Endothelial cell of hepatic sinusoid (primary cell): Measurements from ENCODE around the gene ANKMY1.
"Not testable (repeated sequence)": the region's sequence is repeated elsewhere in the genome, so short reads cannot be mapped to it uniquely, and the experiment has no call there.

ENCODE experiments used
- in situ Hi-C: cut with HindIII; loops from 2 replicates; pipeline ENCODE4 v1.10.0; 2017; ENCODE audit warnings: low sequenced_read_pairs

Gene ANKMY1

DNA sequence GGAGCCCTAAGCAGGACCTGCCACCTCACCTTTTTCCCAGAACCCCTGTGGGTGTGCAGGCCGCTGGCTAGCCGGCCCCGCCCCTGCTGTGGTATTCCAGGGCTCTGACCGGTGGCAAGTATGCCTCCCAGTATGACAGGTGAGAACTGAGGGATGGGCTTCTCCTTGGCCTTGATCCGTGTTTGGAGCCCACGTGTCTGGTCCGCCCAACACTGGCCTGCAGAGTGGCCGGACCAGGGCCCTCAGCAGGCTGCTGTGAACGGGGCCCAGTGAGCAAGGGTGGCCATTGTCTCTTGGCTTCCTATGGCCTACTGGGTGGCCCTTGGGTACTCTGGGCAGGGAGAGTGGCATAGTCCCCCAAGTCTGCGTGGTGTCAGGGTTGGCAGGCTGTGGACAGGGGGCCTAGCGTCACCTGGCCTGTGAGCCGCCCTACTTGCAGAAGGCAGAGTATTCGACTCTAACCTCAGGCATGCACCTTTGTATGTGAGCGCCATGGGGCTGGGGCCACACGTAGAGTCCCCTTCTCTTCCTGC lies 12.3 kb upstream of the ANKMY1 start:
- in situ Hi-C loops = no loop called here

DNA sequence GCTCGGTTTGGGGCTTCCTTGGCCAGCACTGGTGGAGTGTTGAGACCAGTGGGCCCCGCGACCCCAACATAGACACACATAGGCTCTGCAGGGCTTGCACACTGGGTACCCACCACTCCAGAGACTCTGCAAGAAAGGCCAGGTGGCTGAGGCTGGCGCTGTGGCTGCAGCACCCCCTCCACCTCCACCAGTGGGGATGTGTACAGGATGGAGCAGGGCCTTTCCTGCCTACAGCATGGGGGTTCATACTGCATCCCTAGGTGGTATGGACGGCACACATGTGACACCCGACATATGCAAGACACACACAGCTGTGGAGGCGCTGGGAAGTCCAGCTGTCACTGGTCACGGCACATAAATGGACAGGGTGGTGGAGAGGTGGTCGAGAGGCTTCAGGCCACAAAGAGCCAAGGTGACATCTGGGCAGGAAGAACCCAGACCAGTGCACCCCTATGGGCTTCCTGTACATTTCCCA lies 11.8 kb upstream of the ANKMY1 start:
- in situ Hi-C loops = no loop called here

DNA sequence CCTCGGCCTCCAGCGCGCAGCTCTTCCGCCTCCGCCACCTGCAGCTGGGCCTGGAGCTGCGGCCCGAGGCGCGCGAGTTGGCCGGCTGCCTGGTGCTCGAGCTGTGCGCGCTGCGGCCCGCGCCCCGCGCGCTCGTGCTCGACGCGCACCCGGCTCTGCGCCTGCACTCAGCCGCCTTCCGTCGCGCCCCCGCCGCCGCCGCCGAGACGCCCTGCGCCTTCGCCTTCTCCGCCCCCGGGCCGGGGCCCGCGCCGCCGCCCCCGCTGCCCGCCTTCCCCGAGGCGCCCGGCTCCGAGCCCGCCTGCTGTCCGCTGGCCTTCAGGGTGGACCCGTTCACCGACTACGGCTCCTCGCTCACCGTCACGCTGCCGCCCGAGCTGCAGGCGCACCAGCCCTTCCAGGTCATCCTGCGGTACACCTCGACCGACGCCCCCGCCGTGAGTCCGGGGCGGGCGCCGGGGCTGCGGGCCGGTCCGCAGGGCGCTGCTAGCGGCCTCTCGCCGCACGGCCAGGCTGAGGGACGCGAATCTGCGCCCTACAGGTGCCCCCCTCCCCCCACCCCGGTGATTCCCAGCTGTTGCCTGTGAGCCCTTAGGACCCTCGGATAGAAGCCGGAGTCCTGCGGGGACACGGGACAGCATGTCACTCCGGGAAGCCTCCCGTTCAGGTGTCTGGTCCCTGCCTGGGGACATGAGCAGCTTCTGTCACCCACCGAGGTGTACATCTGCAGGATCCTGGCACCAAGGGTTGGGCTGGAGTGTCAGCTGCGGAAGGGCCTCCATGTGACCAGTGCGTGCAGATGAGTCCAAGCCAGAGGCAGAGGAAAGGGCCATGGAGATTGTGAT lies 11.1 kb upstream of the ANKMY1 start:
- in situ Hi-C loops = no loop called here

DNA sequence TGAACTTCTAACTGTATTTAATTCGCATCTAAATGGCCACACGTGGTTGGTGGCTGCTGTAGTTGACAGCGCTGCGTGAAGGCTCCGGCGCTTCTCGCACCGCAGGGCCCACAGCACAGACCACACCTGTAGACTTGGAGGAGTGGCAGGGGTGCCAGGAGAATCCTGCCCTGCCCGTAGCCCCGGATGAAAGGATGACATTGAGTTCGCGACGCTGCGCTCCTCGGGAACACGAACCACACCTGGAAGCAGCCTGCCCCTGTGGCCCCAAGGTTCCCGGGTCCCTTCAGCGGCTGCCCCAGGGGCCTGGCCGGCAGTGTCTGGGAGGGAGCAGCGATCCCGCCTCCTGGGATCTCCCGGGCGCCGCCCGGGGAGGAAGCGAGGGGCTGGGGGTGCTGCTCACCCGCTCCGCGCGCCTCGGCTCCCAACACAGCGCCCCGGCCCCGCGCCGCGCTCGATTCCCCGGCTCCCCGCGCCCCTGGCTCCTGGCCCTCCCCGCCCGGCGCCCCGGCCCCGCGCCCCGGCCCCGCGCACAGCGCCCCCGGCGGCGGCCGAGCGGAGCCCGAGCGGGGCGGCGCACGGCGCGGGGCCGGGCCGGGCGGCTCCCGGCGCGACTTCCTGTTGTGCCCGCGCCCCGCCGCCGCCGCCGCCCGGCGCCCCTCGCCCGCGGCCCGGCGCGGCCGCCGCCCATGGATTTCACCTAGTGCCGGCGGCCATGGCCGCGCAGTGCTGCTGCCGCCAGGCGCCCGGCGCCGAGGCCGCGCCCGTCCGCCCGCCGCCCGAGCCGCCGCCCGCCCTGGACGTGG lies 10.3 kb upstream of the ANKMY1 start, which contains the start of gene RNPEPL1:
Gene RNPEPL1 (plus strand): TSS at position 613 of the 806 bp plus-strand sequence. CDS start 103 bp downstream, at position 716.
- in situ Hi-C loops = no loop called here

- in situ Hi-C loops = no loop called here
These were observed 9.5 kb upstream of the ANKMY1 start for GRCh38 chr2:240567137-240567871.

DNA sequence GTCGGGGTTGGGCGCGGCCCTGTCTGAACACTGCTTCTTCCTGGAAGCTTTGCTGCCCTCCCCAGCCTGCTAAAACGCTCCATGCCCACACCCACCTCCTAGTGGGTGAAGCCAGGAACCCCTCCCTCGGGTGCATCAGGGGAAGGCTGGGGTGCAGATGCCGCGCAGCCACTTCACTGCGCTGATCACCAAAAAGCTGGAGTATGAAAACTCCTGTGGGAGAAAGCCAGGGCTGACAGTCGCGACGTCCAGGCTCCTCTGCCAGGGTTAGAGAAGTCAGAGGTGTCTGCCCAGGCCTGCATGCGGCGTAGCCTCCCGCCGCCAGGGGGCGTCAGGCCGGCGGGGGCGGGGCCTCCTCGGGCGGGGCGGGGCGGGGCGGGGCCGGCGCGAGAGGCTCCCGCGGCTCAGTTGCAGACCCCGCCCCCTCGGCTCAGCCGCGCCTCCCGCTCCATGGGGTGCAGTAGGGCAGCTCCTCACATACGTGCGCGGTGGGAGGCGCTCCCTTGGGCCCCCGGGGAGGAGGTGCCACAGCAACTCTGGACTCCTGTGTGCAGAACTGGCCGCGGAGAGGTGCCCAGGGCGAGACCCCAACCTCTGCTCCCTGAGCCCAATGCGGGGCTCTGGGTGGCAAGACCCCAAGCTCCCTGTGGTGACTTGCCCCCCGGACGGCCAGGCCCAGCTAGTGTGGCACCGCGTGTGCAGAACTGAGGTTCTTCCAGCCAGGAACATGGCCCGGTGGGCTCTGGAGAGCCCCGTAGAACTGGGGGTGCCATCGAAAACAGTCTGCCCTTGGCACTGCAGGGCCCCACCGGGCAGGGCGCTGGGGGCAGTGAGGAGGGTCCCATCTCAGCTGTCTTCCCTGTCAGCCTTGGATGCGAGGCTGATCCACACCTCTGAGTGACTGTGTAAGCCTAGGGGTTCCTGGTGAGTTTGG lies 8.7 kb upstream of the ANKMY1 start:
- in situ Hi-C loops = no loop called here

GRCh38 chr2:240565333-240566202 lies 7.8 kb upstream of the ANKMY1 start:
- in situ Hi-C loops = no loop called here

DNA sequence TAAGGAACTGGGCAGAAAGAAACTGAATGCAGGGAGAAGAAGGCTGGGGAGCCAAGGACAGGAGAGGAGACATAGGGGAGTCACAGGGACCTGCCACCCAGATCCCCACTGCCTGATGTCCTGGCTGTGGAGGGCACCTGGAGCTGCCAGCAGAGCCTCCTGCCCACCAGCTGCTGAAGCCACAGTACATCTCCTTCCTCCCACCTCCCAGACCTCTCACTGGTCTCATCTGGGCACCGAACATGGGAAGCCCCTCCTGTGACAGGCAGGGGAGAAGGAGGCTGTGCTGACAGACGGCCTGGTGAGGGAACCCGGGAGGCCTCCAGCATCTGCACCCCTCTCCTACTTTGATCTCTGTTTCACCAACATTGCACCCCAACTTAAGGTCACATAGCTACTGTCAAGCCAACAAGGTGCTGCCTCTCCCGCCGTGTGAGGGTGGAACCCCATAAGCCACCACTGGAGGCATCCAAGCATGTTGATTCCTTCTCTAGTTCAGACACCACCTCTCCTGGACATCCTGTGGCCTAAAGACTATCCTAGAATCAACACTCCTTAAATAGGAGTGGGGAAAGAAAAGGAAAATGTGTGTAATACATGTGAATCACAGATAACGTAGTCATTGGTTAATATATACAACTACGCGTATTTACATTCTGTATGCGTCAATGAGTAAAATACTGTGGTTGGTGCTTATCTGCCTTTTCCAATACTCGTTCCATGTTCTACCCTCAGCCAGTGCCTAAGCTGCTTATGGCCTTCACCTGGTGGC lies 7.0 kb upstream of the ANKMY1 start:
- in situ Hi-C loops = no loop called here

DNA sequence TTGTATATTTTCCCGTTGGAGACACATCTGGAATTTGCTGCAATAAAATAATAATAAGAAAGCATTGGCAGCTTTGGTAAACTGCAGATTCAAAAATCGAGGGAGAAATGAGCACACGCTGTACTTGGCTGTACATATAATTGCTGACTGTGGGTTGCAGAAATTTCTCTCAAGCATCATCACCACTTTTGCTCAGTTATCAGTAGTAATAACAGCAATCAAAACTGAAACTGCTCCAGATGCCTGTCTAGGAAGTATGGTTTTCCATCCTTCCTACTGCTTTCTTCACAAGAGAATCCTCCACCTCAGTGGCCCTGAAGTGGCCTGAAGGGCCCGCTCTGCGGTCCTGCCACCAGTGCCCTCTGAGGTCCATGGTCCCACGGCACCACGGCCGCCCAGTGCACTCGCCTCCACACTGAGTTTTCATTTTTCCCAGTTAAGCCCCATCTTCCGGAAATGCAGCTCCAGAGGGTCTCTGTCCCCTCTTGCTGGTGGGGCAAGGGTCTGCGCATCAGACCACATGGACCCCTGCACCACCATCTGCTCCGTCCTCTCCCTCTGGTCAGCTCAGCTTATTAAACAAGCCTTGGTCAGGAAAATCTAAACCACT lies 6.3 kb upstream of the ANKMY1 start:
- in situ Hi-C loops = no loop called here

GRCh38 chr2:240563231-240563630 lies 5.4 kb upstream of the ANKMY1 start:
- in situ Hi-C loops = not testable (repeated sequence)

GRCh38 chr2:240561325-240561971 lies 3.7 kb upstream of the ANKMY1 start:
- in situ Hi-C loops = no loop called here

DNA sequence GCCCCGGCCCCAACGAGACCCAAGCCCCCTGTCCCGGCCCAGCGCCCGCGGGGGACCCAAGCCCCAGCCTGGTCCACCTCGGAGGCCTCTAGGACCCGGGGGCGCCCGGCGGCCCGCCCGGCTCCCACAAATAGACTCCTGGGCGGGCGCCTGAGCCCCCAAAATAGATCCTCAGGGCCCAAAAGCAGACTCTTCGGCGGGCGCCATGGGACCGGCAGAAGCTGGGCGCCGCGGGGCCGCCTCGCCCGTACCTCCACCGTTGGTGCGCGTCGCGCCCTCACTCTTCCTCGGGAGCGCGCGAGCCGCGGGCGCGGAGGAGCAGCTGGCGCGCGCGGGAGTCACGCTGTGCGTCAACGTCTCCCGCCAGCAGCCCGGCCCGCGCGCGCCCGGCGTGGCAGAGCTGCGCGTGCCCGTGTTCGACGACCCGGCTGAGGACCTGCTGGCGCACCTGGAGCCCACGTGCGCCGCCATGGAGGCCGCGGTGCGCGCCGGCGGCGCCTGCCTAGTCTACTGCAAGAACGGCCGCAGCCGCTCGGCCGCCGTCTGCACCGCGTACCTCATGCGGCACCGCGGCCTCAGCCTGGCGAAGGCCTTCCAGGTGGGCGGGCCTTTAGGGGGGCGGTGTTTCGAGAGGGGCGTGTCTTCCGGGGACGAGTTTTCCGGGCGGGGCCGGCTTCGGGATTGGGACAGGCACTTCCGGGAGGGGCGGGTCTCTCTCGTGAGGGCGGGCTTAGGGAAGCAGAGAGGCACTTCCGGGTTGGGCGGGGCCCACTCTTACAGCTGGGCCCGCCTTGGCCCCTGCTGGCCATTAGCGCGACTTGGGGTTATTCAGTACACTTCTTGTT lies 2.9 kb upstream of the ANKMY1 start:
- in situ Hi-C loops = no loop called here

DNA sequence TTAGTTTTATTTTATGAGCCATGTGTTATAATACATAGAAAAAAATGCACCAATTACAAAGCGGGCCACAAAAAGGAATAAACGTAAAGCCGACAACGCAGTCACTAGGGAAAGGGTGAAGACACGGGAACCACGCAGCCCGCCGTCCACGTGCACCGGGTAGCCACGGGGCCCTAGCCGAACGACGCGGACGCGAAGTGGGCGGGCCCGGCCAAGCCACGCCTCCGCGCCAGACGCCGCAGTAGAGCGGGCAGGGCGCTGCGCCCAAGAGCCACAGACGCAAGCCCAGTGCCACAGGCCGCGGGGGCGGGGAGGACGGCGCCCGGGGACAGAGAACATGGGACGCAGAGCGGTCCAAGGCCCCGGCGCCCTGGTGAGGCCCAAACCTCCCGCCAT lies 2.3 kb upstream of the ANKMY1 start, which contains the start of gene DUSP28:
Gene DUSP28 (plus strand): TSS at position 274 of the 396 bp plus-strand sequence. CDS start 328 bp downstream, outside the sequence.
- in situ Hi-C loops = no loop called here

- in situ Hi-C loops = no loop called here
These were observed 1.5 kb upstream of the ANKMY1 start for GRCh38 chr2:240559286-240559685.

GRCh38 chr2:240558236-240558761 lies 511 bp upstream of the ANKMY1 start:
- in situ Hi-C loops = no loop called here
